Hematopoietic multipotent progenitor cell treated with erythropoietin and hydrocortisone succinate and interleukin-3 and kit ligand, for 15 days (in vitro differentiated cells): ENCODE data around the gene ZBTB38.

Experiments
- DNase-seq: peaks from one replicate; pipeline ENCODE4 v3.0.0-alpha.2; 2015; ENCODE audit warnings: low spot score

The ZBTB38 gene

DNA sequence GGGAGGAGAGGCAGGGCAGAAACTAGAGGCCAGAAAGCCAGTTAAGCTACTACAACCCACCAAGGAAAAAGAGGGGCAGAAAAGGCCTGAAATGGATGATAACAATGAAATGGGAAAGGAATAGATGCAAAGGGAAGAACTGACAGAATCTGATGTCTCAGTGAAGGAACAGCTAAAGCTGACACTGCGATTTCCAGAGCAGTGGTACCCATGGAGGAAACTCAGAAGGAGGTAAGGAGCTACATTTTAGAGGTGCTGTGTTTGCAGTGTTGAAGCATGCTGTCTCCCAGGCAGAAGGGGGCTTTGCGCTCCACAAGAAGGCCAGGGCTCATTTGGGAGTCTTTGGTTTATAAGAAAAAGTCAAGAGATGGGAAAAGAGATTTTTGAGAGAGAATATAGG, 38.0 kb downstream of the ZBTB38 start:
- DNase-seq, result no peak

DNA sequence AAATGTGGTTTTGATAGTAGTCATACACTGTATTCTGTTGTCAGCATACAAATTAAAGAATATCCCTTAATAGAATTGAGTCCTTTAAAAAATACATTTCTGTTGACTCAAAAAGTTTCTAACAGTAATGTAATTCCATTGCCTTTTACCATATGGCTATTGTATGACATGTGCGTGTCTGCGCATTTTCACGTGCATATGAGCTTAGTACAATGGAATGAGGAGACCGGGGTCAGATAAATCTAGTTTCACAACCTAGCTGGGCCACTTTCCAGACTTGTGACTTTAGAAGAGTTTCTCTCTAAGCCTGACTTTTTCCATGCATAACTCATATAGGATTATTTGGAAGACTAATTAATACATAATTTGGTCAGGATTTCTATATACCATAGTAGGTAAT, 38.7 kb downstream of the ZBTB38 start:
- DNase-seq, result no peak

- no peak for DNase-seq
Observed at GRCh38 chr3:141407825-141408224, 39.5 kb downstream of the ZBTB38 start.

- no peak for DNase-seq
Observed at GRCh38 chr3:141408596-141408995, 40.3 kb downstream of the ZBTB38 start.

DNA sequence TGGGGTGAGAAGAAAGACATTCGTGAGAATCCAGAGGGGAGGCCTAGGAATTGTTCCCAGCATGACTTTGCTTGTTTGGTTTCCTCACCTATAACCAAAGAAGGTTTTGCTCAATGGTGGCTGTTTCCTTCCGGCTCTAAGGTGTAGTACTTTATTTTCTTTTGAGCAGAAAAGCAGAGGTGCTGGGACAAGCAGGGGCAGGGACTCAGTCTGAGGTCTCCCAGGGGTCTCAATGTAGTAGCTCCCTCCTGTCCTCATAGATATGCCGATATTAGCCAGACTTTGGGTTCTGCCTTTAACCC, 41.6 kb downstream of the ZBTB38 start:
- no peak for DNase-seq

GRCh38 chr3:141410408-141410807, 42.1 kb downstream of the ZBTB38 start:
- DNase-seq, result no peak

- no peak for DNase-seq
Observed at GRCh38 chr3:141410846-141411245, 42.5 kb downstream of the ZBTB38 start.

DNA sequence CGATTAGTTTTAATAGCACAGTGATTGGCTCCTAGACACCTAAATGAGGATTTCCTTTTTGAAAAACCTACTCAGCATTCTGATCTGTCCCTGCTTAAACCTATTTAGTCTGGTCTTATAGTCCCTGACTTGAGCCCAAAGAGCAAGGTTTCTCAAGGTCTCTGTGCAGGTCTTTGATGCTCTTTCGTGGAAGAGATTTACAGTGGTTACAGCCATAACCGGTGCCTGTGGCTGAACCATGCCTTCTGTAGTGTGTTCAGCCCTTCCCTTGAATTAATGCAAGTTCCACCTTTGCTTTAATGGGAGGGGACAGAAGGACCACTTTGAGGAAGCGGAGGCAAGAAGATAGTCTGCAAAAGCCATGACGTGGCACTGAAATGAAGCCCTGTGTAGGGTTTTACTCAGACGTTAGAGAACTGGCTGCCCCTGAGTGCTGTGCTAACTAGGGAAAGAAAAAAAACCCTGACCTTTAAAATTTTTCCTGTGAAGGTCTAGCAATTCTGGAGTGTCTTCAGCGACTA, 43.0 kb downstream of the ZBTB38 start:
- no peak for DNase-seq

- peak; percentile 77 for DNase-seq
Observed at GRCh38 chr3:141412087-141412935, 44.0 kb downstream of the ZBTB38 start.

GRCh38 chr3:141412936-141413354, 44.6 kb downstream of the ZBTB38 start:
- DNase-seq, result no peak

GRCh38 chr3:141413391-141413790, 45.1 kb downstream of the ZBTB38 start:
- no peak for DNase-seq

- DNase-seq, result no peak
Observed at GRCh38 chr3:141413801-141414689, 45.7 kb downstream of the ZBTB38 start.

GRCh38 chr3:141414800-141415462, 46.6 kb downstream of the ZBTB38 start:
- DNase-seq, result no peak

GRCh38 chr3:141415953-141416352, 47.6 kb downstream of the ZBTB38 start:
- DNase-seq, result no peak
